Activated CD4-positive, alpha-beta T cell treated with anti-CD3 and anti-CD28 coated beads, Interleukin-2, amount 50 U/mL, for 16 hours (primary cell): ENCODE results near the gene CD46.

Source experiments
- DNase-seq: peaks from one replicate; pipeline ENCODE4 v3.0.0-alpha.2; 2020

Gene CD46

DNA sequence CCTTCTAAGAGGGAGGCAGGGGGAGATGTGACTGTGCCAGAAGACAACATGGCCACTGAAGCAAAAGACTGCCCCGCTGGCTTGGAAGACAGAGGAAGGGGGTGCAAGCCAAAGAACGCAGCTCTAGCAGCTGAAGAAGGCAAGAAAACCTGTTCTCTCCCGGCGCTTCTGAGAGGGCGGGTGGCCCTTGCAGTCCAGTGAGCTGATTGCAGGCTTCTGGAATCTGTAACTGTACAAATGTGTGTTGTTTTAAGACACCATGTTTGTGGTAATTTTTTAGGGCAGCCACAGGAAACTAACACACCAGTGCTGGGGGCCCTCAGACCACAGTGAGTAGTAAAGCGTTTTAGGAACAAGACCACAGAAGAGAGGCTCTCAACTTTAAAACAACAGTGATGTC, 47.0 kb downstream of the CD46 start:
- peak; percentile 18 for DNase-seq

DNA sequence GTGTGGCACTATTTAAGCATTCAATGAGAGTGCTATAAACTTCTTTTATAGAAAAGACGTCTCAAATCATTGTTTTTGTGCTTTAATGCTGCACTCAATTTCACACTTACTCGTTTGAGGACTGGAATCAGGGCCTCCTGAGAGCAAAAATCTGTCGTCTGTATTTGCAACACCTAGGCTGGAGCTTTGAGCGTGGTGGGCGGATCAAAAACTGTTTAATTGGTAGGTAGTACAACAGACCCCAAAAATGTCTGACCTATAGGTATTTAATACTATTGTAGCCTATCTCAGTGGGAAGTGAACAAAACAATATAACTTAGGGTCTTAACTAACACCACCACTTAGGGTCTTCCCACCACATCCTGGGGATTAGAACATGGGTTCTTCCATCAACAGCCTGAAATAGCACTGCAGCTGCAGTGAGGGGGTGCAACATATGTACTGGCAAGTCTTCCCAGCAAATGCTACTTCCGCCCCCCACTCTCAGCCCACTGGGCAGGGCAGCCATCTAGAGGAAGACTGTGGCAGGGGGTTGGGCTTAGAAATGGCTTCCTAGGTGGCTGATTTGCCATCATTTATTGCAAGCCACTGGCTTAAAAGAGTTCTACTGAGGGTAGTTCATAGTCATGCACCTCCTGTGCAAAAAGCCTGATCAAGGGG, 48.3 kb downstream of the CD46 start:
- no peak for DNase-seq

DNA sequence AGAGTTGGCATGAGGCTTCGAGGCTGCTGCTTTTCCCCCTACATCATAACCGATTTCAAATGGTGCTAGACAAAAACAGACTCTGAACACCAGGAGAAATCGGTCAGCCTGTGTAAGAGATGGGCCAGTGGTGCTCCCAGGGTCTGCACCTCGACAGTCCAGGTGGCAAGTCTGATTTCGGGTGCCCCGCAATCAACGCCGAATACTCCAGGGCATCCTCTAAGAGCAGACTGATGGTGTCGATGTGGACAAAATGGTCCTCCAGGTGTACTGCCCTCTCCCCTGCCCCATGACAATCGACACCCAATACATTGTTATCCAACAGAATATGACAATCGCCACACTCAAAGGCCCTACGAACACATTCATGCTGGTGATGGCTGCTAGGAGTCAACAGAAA, 50.0 kb downstream of the CD46 start:
- no peak for DNase-seq

DNA sequence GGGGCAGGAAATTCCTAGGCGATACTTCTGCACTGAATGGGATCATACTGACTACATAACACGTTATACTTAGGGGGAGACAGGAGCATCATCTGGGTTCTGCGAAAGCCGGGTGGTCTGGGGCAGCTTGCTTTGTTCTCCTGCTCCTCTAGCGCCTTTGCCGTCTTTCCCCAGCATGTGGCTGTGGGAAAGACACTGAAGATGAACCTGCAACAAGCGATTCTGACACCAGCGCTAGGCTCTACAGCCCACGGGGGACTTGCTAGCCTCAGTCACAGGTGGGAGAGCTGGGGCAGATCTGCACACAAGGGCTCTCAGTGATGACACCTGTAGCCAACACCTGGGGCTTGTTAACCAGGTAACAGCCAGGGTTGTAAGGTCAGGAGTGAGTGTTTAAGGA, 51.8 kb downstream of the CD46 start:
- no peak for DNase-seq

DNA sequence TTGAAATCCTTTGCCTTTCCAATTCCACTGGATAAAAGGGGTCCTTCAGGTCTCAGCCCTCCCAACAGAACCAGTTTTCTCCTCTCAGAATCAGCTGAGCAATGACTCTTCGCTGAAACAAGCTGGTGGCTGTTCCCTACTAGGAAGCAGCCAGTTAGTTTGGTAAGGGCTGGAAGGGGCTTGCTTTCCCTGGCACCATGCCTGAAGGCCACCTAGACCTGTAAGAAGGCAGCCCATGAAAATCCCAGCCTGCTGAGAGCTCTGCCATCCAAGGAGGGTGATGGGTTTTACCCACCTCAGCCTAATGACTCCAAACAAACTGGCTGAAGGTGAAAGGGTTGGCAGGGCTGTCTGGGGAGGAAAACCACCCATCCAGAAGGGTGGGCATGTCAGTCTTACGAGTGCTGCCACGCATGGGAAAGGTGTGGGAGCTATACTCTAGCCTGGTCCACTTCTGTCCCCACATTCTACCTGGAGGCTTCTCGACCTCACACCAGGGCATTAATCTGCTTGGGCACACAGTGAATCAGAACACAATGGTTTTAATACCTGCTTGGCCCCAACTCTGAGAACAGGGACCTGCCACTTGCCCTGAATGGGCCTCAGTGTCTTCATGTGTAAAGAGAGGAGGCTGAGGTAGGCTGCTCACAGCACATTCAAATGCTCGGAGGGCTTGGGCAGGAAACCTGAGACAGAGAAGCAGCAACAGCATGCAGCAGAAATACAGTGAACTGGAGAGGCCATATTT, 53.0 kb downstream of the CD46 start:
- DNase-seq: no peak

DNA sequence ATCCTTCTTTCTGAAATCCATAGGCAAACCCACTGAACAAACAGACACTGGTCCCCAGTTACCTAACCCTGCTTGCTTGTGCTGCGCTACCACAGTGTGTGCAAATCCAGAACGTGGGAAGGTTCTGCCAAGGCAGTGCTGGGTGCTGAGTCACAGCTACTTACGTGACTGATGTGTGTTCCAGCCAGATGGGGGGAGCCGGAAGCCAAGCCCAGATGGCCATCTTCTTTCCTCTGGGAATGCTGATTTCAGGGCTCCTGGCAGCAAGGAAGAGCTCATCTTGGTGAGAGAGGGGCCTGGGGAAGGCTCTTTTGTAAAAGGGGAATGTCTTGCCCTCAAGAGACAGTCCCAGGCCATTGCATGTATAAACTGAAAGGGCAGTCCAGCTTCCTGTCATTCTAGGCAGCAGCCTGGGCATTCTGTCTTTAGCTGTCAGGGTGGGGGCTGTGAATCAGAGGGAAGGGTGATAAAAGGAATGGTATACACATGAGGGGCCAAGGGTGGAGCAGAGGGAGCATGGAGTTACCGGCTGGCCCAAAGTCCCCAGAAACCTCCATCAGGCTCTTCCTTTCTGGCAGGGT, 54.1 kb downstream of the CD46 start:
- DNase-seq: no peak

DNA sequence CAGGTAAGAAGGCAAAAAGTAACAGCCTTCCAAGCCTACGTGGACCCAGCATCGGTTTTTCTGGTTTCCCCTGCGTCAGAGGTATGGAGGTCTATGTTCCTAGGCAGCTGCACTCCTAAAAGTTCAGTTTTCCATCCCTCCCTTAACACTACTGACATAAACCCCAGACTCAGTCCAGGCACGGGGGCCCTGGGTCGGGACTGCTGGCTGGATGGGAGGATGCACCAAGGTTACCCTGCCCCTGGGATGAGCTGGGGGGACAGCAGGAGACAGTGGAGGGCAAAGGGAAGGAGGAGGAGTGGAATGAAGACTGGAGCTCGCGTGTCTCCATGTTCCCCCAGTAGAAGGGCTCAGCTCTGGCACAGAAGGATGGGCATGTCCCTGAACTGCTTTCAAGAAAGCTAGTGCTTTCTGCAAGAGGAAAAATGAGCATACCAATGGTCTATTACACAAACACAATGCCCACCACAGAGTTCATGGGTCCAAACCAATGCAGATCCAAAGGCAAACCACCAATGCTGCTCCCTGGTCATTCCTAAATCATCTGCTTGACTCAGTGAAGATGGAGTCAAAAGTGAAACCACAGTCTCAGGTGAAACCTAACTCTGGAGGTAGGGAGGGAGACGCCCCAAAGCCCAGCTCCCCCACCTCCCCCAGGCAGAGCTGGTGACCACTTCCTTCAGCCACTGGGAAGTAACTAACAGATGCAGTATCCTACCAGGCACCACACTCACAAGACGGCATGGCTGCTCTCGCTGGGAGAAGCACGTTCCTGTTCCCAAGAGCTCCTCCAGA, 54.9 kb downstream of the CD46 start:
- DNase-seq: no peak

DNA sequence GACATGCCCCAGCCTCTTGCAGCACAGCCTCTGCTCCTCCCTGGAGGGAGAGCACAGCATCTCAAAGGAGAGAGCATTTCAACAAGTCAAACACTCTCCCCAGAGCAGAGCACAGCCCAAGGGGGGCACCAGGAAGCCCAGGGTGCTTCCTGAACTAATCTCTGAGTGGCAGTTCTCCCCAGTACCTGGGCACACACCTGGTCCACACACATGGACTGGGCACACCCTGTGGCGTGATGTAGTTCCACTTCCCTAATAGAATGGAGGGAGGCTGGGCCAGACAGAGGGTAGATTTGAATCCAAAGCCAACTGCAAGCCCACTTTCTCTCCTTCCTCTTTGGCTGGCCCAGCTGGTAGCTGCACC, 55.5 kb downstream of the CD46 start:
- no peak for DNase-seq

DNA sequence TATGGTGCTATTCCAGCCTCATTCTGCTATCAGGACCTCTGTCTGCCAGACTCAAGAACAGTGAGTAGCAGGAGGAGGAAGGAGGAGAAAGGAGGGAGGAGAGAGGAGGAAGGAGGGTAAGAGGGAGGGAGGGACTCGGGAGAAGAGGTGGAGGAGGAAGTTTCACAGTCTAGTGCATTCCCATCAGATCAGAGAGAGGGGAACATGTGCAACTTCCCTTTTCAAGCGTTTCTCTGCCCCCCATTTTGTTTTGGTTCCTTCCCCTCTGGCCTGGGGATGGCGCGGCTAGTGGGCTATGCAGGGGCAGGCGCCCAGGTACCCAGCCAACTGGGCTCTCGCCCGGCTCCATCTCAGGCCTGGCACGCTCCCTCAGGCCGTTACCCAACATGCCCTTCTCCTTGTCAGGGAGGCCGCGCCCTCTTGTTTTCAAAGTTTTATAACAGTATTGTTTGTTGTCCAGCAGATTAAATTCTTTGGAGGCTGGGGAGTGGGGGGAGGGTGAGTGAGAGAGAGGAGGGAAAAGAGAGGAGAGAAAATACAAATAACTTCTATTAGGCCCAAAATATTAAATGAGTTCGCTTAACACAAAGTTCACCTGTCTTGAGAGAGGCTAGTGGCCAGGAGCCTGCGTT, 56.0 kb downstream of the CD46 start:
- DNase-seq: no peak

DNA sequence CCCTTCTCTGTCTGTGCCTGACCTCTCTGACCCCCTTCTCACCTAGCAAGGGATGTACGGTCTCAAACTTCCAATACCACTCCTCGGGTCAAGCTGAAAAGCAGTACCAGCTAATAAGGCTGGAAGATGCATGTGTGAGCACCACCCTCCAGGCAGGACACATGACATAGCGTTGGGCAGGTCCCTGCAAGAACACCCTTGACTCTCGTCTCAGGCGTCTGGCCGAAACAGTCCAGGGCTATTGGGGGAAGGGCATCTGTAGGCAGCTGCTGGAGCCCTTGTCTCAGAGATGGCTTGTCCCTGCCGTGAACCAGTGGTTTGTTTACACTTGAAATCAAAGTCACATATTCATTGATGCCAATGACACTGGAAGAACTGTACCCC, 56.5 kb downstream of the CD46 start:
- no peak for DNase-seq

DNA sequence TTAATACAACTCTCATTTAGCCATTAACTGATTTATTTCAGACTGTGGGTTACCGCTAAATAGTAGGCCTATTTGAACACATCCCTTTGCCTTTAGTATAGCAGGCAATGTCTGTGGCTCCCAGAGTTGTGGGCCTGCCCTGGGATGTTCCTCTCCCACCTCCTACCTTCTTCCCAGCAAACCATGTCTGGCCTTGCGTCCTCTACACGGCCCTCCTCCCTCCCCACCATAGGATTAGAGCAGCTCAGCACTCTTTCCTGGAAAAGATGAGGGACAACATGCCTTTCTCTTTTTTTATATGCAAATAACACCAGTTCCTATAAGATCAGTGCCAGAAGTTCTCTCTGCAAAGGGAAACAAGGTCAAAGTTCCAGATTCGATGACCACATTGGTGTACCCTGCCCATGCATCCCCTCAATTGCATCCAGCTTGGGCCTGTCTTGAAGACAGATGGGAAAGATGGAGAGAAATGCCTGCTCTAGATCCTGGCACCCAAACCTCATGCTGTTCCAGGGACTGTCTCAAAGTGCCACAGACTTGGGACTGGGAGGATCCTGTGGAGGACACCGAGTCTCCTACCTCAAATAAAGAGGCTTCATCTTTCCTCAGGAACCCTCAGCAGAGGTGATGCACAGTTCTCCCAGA, 57.2 kb downstream of the CD46 start:
- DNase-seq: no peak

DNA sequence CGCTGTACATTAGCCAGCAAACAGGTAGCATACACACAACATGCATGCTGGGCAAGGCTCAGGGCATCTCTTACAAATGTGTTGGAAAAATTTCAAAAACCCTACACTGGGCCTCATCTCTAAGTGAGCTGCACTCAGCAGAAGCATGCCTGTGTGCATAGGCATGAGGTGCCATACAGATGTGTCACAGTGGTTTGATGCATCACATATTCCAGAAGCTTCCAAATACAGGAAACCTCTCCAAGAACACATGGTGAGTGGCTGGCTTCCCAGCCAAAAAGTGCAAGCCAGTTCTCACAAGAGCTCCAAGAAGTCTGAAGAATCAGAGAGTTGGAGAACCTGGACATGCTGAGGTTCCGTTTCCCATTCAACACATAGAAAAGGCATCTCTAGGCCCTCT, 58.3 kb downstream of the CD46 start:
- no peak for DNase-seq

DNA sequence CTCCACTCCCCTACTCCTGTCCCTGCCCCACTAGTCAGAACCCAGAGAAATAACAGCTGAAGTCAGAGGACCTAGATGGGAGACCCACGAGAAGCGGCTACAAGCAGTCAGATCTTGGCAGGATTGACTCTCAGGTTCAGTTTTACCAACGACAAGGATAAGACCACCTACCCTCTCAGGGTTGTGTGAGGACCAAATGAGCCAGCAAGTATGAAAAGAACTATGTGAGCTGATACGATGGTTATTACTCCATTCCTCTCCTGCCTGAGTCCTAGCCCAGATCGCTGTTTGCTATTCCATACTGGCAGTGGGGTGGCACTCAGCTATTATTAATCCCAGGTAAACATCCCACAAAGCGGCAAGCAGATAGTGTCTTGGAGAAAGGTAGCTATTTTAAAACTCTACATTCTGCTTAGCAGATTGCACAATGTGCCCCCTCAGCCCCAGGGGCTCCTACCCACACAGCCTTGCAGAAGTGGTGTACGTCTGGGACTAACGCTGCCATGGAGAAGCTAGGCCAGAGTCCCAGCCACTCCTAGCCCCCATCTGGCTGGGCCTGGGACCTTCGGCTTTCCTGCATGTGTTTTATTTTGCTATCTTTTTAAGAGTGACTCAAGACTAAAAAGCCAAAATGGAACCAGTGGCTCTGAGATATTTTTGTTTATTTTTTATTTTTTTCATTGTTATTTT, 58.9 kb downstream of the CD46 start:
- DNase-seq: no peak

DNA sequence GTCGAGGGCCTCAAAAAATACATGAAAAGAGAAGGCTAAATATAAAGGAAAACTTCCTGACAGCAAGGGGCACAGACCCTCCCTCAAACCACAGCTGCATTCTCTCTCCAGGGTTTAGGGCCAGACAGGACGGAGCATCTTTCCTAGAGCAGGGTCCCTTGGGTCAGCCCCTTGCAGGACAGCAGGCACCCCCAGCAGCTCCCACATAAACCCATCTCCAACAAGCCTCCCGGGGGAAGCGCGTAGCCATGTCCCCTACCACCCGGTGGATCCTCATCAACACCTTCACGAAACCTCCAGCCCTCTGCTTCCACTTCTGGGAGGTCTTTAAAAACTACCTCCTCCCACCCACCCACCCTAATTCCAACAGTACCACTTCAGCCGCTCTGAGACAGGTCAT, 59.5 kb downstream of the CD46 start:
- no peak for DNase-seq

DNA sequence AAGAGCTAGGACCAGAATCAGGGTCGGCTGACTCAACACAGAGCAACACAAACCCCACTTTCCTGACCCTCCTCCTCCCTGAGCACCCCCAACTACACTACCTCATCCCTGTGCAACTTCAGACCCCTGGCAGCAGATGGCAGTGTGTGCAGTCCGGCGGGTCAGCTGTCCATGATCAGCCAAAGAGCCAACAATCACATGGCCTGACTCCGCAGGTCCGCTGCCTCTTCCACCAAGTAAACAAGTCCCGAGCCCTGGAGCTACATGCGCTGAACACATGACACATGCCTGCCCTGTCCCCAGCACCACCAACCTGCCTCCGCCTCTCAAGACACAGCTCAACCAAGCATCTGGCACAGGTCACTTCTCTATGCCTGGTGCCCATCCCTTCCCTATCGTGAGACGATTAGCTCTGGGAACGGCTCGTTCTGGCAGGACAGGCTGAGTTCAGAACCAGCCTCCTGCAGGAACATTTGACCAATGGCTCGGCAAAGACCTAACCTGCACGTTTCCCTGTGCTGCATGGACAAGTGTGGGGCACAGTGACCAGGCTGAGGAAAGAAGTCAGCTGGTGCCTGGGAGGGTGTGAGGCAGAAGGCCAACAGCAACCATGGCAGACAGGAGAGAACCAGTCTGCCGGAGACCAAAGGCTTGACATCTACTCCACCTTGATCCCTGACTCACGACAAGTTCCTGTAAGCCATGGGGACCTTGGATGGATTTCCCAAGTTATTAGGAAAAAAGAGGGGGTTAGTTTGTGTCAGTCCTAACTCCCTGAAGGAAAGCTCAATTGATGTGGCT, 60.3 kb downstream of the CD46 start:
- no peak for DNase-seq

DNA sequence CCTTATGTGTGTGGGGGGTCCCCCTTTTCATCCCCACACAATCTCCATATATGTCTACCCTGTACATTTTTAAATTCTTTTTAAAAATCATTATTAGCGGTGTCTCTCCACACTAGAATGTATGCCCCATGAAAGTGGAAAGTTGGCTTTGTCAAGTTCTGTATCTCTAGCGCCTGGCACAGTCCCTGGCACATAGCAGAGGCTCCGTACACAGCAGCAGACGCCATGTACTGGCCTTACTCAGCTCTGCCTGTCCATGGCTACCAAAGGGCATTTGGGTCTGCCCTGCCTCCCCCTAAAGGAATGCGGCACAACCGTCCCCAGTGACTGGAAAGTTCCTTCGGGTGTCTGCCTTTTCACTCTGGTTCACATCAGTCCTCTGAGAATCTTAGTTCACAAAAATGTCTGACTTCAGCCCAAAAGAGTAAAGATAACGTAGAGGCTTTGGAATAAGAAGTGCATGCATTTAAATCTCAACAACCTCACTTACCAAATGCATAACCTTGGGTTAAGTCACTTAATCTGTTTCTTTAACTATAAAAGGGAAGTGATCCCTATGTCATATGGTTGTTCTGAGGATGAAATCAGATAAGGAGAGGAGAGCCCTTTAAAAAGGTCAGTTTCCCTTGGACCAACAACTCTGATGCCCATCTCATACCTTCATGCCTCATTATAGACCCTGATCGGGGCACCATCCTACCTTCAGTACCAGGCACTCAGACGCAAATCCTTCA, 61.1 kb downstream of the CD46 start:
- no peak for DNase-seq

DNA sequence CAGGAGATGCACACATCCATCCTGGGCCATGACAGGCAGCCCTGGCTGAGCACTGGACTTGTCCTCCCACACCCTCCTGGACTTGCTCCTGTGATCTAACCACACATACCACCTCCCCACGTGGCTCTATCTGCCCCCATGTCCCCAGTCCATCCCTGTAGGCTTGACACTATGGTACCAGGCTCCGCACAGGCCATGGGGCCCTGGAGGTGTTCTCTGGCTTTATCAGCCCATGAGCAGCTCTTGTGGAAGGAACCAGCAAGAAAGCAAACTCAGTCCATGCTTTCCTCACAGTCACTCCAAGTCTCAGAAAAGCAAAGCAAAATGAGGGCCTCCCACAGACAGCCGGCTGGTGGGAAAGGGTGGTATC, 61.6 kb downstream of the CD46 start:
- DNase-seq: no peak

DNA sequence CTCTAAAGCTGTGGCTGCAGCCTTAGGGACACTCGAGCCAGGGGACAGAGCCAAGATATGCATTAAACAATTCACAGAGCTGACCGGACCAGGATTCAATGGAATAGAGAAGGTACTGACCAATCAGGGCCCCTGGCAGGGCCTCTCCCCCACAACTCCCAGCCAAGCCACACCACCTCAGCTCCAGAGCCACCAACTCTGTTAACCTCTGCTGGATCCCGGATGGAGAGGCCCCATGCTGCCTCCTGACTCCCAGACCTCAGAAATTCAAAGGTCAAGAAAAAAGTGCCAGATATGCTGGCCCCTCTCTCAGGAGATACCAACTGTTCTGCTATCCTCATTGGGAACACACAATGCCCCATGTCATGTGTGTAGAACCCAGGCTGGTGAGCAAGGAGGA, 62.1 kb downstream of the CD46 start:
- DNase-seq: no peak

DNA sequence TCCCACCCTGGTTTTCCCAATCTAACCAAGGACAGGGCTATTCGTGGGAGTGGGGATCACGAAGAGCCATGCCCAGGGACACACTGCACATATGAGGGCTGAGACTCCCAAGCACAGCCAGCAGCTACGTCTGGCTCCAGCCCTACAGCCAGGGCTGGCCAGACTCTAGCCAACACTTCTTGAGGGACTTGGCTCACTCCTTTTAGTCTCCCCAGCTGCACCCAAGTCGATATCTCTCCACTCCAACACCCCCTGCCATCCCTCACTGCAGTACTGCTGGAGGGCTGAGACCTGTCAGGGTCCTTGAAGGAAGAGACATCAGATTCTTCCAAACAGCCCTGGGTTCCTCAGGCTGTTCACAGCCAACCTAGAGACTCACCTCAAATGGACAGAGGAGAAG, 62.6 kb downstream of the CD46 start:
- no peak for DNase-seq

DNA sequence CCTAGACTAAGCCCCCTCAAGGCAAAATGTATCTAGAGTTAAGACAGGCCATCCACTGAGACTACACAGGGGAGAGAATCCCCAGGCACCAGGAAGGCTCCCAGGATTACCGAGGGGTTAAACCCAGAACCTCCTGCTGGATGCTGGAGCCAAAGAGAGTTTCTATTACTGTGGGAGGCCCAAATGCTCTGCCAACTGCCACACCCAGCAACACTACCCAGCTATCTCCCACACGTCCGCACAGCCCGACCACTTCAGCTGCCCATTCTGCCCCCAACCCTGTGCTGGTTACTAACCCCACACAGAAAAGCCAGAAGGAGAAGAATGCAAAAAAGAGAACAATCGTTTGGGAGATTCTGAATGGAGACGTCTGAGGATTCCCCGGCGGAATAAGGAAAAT, 63.6 kb downstream of the CD46 start:
- DNase-seq: no peak

DNA sequence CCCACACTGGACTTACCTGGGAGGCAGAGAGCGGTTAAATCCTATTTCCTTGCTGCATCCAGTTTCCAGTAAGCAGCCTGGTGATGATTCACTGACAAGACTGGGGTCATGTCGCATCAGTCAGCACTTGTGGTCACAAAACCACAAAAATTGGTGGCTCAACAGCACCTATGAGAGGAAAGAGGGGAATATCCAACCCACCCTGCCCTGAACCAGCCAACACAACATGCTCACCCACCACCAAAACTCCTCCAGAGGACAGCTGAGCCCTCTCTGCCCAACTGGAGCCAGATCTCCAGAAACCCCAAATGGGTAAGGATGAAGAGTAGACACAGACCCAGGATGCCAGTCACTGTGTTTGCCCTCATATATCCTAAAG, 64.0 kb downstream of the CD46 start:
- DNase-seq: peak; percentile 63
